GM18858 (cell line): Measurements from ENCODE around the gene DLG2.

Experiments used
- ATAC-seq: cut with Tn5 transposase; IDR thresholded peaks from one replicate; pipeline ENCODE4 v1.9.1; 2021; ENCODE audit not compliant: unreplicated experiment

DLG2 gene

GRCh38 chr11:85133636-85134035 lies 493.5 kb downstream of the DLG2 start:
- no peak for ATAC-seq

- ATAC-seq: no peak
Measured at GRCh38 chr11:85132851-85133585, 494.1 kb downstream of the DLG2 start.

GRCh38 chr11:85127349-85127748 lies 499.8 kb downstream of the DLG2 start:
- ATAC-seq: no peak

GRCh38 chr11:85123752-85124231 lies 503.4 kb downstream of the DLG2 start:
- peak; percentile 95 for ATAC-seq

- ATAC-seq: no peak
Measured at GRCh38 chr11:85118151-85118550, 509.0 kb downstream of the DLG2 start.

GRCh38 chr11:85115798-85116197 lies 511.3 kb downstream of the DLG2 start:
- ATAC-seq: no peak

- ATAC-seq: no peak
Measured at GRCh38 chr11:85114786-85115185, 512.4 kb downstream of the DLG2 start.

GRCh38 chr11:85110246-85110645 lies 516.9 kb downstream of the DLG2 start:
- peak; percentile 95 for ATAC-seq

- peak; percentile 61 for ATAC-seq
Measured at GRCh38 chr11:85109141-85109540, 518.0 kb downstream of the DLG2 start.

GRCh38 chr11:85105868-85106267 lies 521.3 kb downstream of the DLG2 start:
- ATAC-seq: no peak

GRCh38 chr11:85099522-85099921 lies 527.6 kb downstream of the DLG2 start:
- ATAC-seq: no peak

GRCh38 chr11:85098996-85099395 lies 528.1 kb downstream of the DLG2 start:
- ATAC-seq: no peak

GRCh38 chr11:85096939-85097338 lies 530.2 kb downstream of the DLG2 start:
- ATAC-seq: peak; percentile 61

- ATAC-seq: no peak
Measured at GRCh38 chr11:85095239-85095638, 531.9 kb downstream of the DLG2 start.

- no peak for ATAC-seq
Measured at GRCh38 chr11:85094795-85095194, 532.3 kb downstream of the DLG2 start.

- ATAC-seq: no peak
Measured at GRCh38 chr11:85089654-85090053, 537.5 kb downstream of the DLG2 start.

GRCh38 chr11:85088286-85088685 lies 538.9 kb downstream of the DLG2 start:
- ATAC-seq: no peak

GRCh38 chr11:85086504-85087284 lies 540.5 kb downstream of the DLG2 start:
- no peak for ATAC-seq

- no peak for ATAC-seq
Measured at GRCh38 chr11:85076535-85077330, 550.4 kb downstream of the DLG2 start.

GRCh38 chr11:85062659-85063058 lies 564.5 kb downstream of the DLG2 start:
- ATAC-seq: peak; percentile 100

GRCh38 chr11:85052636-85053035 lies 574.5 kb downstream of the DLG2 start:
- no peak for ATAC-seq
